B cell (primary cell): ENCODE results near the gene TAF1C. TPM values are rescaled to one million over a fixed set of nuclear protein-coding genes. Genes with fewer than 3 reads are reported as not detected.

Experiments used
- ATAC-seq: fragments of 200-7000 bp; cut with Tn5 transposase; one replicate; pipeline ENCODE4 v1.10.0; 2021; ENCODE audit warnings: low read depth, mild to moderate bottlenecking, moderate number of reproducible peaks, moderate library complexity
- CTCF ChIA-PET: fragments of 350-600 bp; sonication (Branson Sonifier 250); formaldehyde crosslinking; loops from one replicate; lab custom pipeline; 2021; ENCODE audit warnings: antibody characterized with exemption, inconsistent platforms; lab: Charles Lee
- POLR2A ChIA-PET: fragments of 350-600 bp; sonication (Branson Sonifier 250); formaldehyde crosslinking; loops from one replicate; lab custom pipeline; 2021; ENCODE audit warnings: antibody characterized with exemption; lab: Charles Lee
- DNase-seq: peaks from one replicate; pipeline ENCODE4 v3.0.0; 2013
- H2AFZ ChIP-seq: 2 replicates; pipeline ENCODE4 v1.6.1; 2012; ENCODE audit warnings: mild to moderate bottlenecking, low read depth, low read length; ENCODE audit not compliant: insufficient read depth, poor library complexity, severe bottlenecking
- H3K27ac ChIP-seq, 2 donors: 1 replicate in 1 of 2; 2 replicates in 1 of 2; pipeline ENCODE4 v1.5.1; 2012 to 2013; ENCODE audit warnings: low read length in 2 of 2, mild to moderate bottlenecking in 2 of 2, moderate library complexity in 1 of 2
- H3K27me3 ChIP-seq, 4 experiments: fragments of 200-600 bp in 1 of 4; sonication (generic) in 1 of 4; replicated peaks in 1 of 4; 1 replicate in 2 of 4; 2 replicates in 2 of 4; pipeline versions ENCODE4 v1.6.1 to v1.7.0; 2013 to 2016; ENCODE audit warnings: low read length in 3 of 4, mild to moderate bottlenecking in 2 of 4, mixed read lengths in 1 of 4, moderate library complexity in 1 of 4; ENCODE audit not compliant: insufficient read depth in 4 of 4, control insufficient read depth in 3 of 4; ENCODE audit errors: control extremely low read depth in 1 of 4
- H3K36me3 ChIP-seq, 2 experiments: replicated peaks in 1 of 2; 1 replicate in 1 of 2; 2 replicates in 1 of 2; pipeline versions ENCODE4 v1.6.1 to v1.7.1; 2013; ENCODE audit warnings: low read length in 1 of 2; ENCODE audit not compliant: insufficient read depth in 2 of 2, control insufficient read depth in 1 of 2; ENCODE audit errors: control extremely low read depth in 1 of 2, extremely low read depth in 1 of 2
- H3K4me1 ChIP-seq, 2 donors: fragments of 200-600 bp in 1 of 2; sonication (generic) in 1 of 2; 1 replicate in 1 of 2; 2 replicates in 1 of 2; pipeline versions ENCODE4 v1.5.1 to v1.6.1; 2013 to 2017; ENCODE audit warnings: low read length in 2 of 2; ENCODE audit not compliant: control insufficient read depth in 2 of 2, insufficient read depth in 2 of 2
- H3K4me2 ChIP-seq: replicated peaks from 2 replicates; pipeline ENCODE3; 2012; ENCODE audit warnings: mild to moderate bottlenecking, low read depth, low read length; ENCODE audit not compliant: poor library complexity, severe bottlenecking
- H3K4me3 ChIP-seq, 5 experiments: fragments of 200-600 bp in 1 of 5; sonication (generic) in 1 of 5; 1 replicate in 3 of 5; 2 replicates in 2 of 5; pipeline versions ENCODE4 v1.5.1 to v1.7.0; 2011 to 2016; ENCODE audit warnings: low read length in 4 of 5, mild to moderate bottlenecking in 4 of 5, low read depth in 2 of 5, control low read depth in 1 of 5, moderate library complexity in 1 of 5; ENCODE audit not compliant: insufficient read depth in 1 of 5; ENCODE audit errors: control extremely low read depth in 1 of 5, extremely low read depth in 1 of 5
- H3K79me2 ChIP-seq: fragments of 200-600 bp; sonication (generic); one replicate; pipeline ENCODE4 v1.6.0; 2016; ENCODE audit warnings: low read length; ENCODE audit not compliant: control insufficient read depth, insufficient read depth
- H3K9ac ChIP-seq: fragments of 200-600 bp; sonication (generic); 2 replicates; pipeline ENCODE4 v1.6.1; 2017; ENCODE audit warnings: mild to moderate bottlenecking, low read length, moderate library complexity
- H3K9me3 ChIP-seq, 3 donors: one replicate each; pipeline versions ENCODE4 v1.6.1 to v1.7.1; 2013; ENCODE audit warnings: low read length in 2 of 3; ENCODE audit not compliant: control insufficient read depth in 2 of 3, insufficient read depth in 1 of 3; ENCODE audit errors: control extremely low read depth in 1 of 3
- H4K20me1 ChIP-seq: 2 replicates; pipeline ENCODE4 v1.6.0; 2012; ENCODE audit warnings: mild to moderate bottlenecking, low read length; ENCODE audit not compliant: insufficient read depth, control insufficient read depth, poor library complexity, severe bottlenecking
- H3K27ac Mint-ChIP-seq: one replicate; pipeline ENCODE4 v1.8.0; 2021; ENCODE audit warnings: mixed read lengths
- H3K27me3 Mint-ChIP-seq: one replicate; pipeline ENCODE4 v1.8.0; 2021; ENCODE audit warnings: mixed read lengths
- H3K4me1 Mint-ChIP-seq: one replicate; pipeline ENCODE4 v1.8.0; 2021; ENCODE audit warnings: mixed read lengths
- H3K4me3 Mint-ChIP-seq: one replicate; pipeline ENCODE4 v1.8.0; 2021; ENCODE audit warnings: mixed read lengths
- H3K9me3 Mint-ChIP-seq: one replicate; pipeline ENCODE4 v1.8.0; 2022; ENCODE audit warnings: mixed read lengths; ENCODE audit not compliant: insufficient read depth
- CTCF ChIP-seq: fragments of 200-600 bp; IDR thresholded peaks from one replicate; pipeline ENCODE4 v1.8.0; 2022; ENCODE audit warnings: antibody characterized with exemption, mild to moderate bottlenecking
- EZH2 ChIP-seq: IDR thresholded peaks from 2 replicates; pipeline ENCODE4 v1.6.1; 2012; ENCODE audit warnings: borderline replicate concordance, low read depth, mild to moderate bottlenecking, moderate library complexity, low read length; ENCODE audit not compliant: insufficient read depth, poor library complexity, severe bottlenecking
- WGBS: methylation state at CpG from one replicate; pipeline ENCODE4 v1.1.5; 2013; ENCODE audit warnings: missing lambda C conversion rate; ENCODE audit not compliant: insufficient coverage; 5-methylcytosine and 5-hydroxymethylcytosine counted together
- intact Hi-C: fragments of 100-400 bp; cut with micrococcal nuclease; formaldehyde crosslinking; loops from one replicate; pipeline ENCODE4 v1.10.0; 2022
- polyA plus RNA-seq: library from polyadenylated mRNA; depleted of rRNA; stranded (reverse); fragments of >200 nt; gene quantifications from 2 replicates; pipeline ENCODE4 v1.2.3, GENCODE V29; 2012
- total RNA-seq, 2 donors: library from RNA; stranded (reverse); fragments of 120-200 nt in 1 of 2; gene quantifications; 1 replicate in 1 of 2; 2 replicates in 1 of 2; pipeline versions ENCODE4 v1.2.3 to v1.2.4, GENCODE V29; 2013 to 2022

TAF1C gene
- total and polyA plus RNA-seq, 2 donors (not counting 1 experiment from before 2014, with no cell fraction given) = 115 to 125 TPM

GRCh38 chr16:84179612-84180320, 7.1 kb downstream of the TAF1C start:
- Histone ChIP-seq H3K27ac (no peak overlapping the region), H3K36me3 (peaks cover 0 to 63% of the 10 kb centered on the region in 2 experiments), H3K27me3 (no peaks in the 10 kb centered on the region), H4K20me1 (peaks cover 8% of the 10 kb centered on the region), H3K9me3 (no peaks in the 10 kb centered on the region), H3K4me1 (peaks cover 0 to 3% of the 10 kb centered on the region in 2 donors), H3K9ac (no peak overlapping the region), H3K79me2 (peaks cover 16% of the 10 kb centered on the region), H3K4me2 (no peak overlapping the region), H2AFZ (no peak overlapping the region), H3K4me3 (no peak overlapping the region)
- Mint-ChIP-seq H3K9me3 (no peaks in the 10 kb centered on the region), H3K4me1 (peaks cover 8% of the 10 kb centered on the region), H3K27ac (no peak overlapping the region), H3K27me3 (no peaks in the 10 kb centered on the region), H3K4me3 (no peak overlapping the region)
- no peak for ATAC-seq
- intact Hi-C loops = loop anchor here (10.0 kb wide), 1 partner anchor 325 kb away; the partner anchor contains the start of gene MEAK7
- DNase-seq = no peak
- TF ChIP-seq CTCF (no peak), EZH2 (no peak)
- 96% methylated on average over 27 of the region's 33 CpGs for WGBS
- ChIA-PET POLR2A (no interaction called here), CTCF (interaction anchor here (1.1 kb wide), 1 partner anchor 95 kb away, joined by 3 read pairs; no protein-coding TSS in a partner anchor)
